NCI-H2107 treated with DMSO at 0.1 percent for 48 hours (cell line): ENCODE data around the gene TRAPPC1.

Experiments used
- DNase-seq: peaks from one replicate; lab custom pipeline; 2025; ENCODE audit not compliant: unreplicated experiment; lab: John Stamatoyannopoulos, UW

Gene TRAPPC1

DNA sequence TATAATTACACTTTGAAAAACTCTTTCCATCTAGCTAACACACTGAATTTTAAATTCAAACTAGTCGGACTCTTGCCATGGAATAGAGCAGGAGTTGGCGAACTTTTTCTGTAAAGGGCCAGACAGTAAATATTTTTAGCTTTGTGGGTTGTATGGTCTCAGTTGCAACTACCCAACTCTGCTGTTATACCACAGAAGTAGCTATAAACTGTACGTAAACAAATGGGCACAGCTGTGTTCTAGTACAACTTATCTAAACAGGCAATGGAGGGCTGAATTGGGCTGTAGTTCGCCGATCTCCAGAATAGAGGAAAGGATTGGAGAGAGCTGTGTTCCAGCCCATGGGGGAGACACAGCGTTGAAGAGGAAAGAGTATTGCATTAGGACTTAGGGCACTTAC, 9.0 kb upstream of the TRAPPC1 start:
- DNase-seq: no peak

DNA sequence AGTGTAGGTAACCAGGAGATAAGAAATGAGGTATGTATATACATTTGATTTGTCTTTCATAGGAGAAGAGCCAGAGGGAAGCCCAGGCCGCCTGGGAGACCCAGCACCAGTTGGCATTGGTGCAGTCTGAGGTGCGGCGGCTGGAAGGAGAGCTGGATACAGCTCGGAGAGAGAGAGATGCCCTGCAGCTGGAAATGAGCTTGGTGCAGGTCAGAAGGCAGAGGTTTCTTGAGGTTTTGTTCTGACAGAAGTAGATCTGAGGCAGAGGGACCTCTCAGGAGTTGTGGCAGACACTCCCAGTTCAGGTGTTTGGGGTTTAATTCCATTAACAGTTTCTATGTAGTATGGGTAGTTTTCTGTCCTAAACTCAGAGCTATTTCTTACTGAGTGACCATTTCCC, 8.3 kb upstream of the TRAPPC1 start:
- no peak for DNase-seq

DNA sequence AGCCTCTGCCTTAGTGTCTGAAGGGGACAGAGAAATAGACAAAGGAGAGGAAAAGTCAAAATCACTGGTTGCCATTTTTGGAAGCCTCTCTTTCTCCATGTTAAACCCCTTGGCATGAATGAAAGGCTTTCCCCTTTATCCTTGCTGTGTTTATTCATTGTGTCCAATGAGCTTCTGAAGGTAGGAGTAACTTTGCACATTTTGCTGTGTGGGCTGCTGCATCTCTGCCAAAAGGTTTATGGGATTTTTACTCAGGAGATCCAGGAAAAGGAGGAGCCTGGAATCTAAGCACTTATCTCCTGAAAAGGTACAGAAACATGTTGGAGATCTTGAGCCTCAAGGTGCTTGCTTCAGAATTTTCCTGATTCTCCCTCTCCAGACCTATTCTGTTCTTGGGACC, 4.1 kb upstream of the TRAPPC1 start:
- DNase-seq: no peak

DNA sequence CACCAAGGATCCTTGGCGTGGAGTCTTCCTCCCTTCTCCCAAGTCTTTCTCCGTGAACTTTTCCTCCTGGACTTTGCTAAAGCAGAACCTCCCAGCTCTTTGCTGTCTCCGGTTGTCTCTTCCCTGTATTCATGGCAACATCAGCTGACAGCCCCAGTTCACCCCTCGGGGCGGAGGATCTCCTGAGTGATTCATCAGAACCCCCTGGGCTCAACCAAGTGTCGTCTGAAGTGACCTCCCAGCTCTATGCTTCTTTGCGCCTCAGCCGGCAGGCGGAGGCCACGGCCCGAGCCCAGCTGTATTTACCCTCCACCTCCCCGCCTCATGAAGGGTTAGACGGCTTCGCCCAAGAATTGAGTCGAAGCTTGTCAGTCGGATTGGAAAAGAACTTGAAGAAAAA, 1.2 kb upstream of the TRAPPC1 start:
- DNase-seq: no peak

DNA sequence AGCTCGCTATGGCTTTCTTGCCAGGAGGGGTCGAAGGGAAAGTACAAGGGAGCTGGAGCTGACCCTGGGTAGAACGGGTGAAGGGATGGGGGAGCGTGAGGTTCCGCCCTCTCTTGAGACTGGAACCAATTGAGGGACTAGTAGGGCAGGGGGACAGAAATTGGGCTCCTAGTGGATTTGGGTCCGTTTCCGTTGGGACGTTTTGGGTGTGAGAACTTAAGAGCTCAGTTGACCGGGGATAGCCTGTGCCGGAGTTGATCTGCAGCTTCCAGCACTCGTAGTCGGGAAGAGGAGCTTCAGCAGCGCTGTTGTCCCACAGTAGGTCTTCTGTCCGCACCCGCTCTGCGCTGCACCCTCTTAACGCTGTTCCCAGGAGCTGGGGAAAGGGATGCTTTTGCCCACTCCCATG, 741 bp upstream of the TRAPPC1 start:
- DNase-seq: no peak

DNA sequence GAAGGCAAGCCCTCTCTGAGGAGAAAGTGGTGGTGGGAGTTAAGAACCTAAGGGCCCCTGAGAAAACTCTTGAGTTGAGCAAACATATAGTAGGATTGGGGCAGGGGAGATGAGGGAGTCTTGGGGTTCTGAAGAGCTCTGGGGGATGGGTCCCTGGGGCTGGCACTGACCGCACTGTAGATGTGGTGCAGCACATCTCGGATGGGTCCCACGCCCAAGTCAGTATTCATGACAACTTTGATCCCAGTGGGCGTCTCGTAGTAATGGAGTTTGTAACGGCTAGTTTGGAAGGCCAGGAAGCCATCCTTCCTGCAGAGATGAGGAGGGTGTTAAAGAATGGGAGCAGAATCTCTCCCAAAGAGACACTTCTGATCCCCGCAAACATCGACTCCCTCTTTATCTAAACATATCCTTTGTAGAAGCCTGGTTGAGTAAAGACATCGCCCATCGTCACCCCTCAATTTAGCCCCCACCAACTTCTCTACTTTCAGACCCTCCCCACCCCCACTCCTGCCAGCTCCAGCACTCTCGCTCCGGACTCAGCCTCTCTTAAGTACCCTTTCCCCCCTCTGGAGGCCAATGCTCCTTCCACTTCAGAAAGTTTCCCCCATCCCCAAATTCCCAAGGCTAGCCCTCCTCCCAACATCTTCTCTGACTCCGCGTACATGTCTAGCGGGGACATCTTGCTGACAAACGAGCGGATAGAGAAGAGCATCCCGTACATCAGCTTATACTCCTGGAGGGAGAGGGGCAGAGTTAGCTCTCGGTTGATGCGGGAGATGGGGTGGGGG, 710 bp downstream of the TRAPPC1 start:
- DNase-seq: no peak

DNA sequence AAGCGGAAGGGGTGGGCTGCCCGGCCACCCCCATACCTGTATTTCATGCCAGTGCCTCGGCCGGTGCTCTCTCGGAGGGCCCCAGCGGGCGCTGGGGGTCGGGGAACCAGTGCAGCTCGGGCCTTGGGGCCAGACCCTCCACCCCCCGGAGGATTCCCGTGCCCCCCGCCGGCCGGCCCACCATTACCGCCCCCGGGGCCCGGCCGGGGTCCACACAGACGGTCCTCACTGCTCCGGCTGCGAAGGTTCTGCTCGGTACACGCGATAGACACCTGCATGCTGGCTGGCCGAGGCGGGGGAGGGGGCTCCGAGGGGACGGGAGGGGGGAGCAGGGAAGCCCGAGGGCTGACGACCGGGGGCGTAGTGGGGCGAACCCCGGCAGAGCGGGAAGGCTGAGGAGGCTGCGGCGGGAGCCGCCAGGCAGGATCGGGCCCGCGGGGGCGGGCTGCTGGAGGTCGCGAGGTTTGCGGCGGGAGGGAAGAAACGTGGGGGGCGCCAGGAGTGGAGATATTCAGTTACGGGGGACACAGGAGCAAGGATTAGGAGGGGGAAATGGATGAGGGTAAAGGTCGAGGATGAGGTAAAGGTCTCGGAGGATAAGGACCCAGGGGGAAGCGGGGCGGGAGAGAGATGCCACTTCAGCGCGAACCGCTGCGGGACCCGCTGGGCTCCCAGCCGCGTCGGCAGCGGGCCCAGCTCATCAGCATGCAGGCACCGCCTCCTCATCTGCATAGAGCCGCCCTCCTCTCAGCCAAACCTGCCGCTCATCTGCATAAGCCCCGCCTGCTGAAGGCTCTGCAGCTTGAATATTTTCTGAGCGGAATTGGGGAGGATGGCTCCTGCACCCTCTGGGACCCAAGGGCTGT, 2.4 kb downstream of the TRAPPC1 start, which contains the start of gene KCNAB3:
KCNAB3 (minus strand) TSS at position 699 of the 866 bp plus-strand sequence; CDS start at position 278, 421 bp downstream.
- DNase-seq: no peak

DNA sequence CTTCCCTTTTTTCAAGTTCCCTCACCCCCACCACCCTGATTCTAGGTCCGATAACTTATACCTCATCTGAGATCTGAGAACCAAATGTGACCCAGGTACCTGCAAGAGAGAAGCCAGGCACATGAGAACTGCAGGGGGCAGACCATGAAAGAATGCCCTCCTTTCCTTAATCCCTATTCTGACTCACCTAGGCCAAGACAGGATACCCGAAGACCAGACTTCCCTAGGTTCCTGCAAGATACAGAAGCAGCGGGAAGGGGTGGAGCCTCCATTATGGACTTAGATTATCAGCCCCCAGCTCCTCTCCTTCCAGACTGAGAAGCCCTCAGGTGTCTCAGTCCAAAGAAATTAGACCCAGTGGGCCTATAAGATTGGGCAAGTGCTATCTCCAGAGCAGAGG, 4.2 kb downstream of the TRAPPC1 start:
- DNase-seq: no peak

DNA sequence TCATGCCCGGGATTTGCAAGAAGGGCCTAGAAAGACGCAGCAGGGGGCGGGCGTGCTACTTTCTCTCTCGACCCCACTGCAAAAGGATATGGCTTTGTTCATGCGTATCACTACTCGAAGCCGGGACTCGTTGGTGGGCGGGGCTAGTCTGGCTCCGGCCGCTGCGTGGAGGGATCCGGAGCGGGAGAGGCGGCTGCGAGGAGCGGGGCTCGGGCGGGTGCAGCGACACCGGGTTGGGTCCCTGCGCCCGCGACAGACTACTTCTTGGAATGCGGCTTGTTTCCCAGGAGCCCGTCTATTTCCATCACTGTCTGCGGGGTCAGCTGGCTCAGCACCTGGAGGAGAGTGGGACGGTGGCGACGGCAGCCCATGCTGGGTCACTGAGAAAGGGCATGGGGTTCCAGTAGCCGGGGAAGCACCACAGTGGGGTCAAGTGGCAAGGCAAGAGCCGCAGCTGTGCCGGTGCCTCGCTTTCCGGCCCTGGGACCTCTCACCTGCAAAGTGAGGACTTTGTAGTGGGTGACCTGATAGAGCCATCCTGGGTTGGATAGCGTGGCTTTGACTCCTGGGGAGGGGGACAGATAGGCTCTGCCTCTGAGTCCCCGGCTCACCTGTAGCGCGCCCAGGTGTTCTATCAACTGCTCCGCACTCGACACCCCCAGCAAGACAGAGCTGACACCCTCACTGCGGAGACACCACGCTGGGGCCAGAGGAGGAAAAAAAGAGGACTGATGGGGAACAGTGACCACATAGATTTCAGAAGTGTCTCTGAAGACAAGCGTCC, 8.7 kb downstream of the TRAPPC1 start:
- DNase-seq: no peak

DNA sequence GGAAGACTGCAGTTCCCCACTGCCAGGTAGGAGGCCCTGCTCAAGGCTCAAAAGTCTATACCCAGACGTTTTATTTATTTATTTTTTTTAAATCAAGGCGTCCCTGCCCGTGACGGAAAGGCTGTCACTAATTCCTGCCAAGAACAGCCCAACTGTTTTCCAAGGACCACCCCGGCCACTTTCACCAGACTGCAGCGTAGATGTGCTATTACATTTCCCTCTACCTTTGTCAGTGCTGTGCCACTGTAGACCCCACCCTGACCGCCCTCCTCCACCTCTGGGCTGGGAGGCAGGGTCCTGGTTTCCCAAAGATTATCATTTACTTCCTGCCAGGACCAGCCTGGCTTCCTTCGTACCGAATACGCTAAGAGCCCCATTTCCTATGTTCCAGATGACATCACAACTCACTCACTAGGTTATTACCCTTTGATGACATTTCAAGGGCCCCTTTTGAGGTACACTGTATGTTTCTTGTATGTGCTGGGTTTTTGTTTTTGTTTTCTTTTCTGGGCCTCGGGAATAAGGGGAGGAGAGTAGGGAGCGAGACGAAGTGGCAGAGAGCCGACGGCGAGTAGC, 9.4 kb downstream of the TRAPPC1 start:
- no peak for DNase-seq

DNA sequence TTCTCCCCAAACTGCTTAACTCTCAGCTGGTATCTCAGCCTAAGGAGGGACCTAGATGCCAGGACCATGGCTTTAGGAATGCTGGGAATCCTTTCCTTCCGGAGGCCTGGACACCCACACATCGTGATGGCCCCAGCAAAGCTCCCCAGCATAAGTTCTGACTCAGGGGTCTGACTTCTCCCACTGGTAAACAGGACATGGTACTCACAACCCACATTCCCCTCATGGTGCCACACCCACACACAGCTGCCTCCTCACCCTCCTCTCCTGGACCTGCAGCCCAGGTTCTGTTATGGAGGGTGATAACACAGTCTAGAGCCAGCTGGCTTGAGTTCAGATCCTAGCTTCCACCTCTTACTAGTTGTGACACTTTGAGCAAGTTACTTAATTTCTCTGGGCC, 14.9 kb downstream of the TRAPPC1 start:
- no peak for DNase-seq

DNA sequence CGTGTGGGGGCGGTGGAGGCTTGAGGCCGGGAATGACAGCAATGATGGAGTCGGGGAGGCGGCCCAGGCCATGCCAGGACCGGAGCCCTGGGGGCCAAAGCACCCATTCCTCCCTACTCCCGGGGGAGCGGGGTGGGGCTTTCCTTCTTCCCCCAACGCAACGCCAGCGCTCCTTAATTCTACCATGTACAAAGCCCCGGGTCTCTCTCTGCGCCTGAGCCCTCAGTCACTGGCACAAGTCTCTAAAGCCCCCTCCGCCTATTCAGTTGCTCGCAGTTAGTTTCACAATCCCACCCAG, 15.4 kb downstream of the TRAPPC1 start:
- DNase-seq: no peak

DNA sequence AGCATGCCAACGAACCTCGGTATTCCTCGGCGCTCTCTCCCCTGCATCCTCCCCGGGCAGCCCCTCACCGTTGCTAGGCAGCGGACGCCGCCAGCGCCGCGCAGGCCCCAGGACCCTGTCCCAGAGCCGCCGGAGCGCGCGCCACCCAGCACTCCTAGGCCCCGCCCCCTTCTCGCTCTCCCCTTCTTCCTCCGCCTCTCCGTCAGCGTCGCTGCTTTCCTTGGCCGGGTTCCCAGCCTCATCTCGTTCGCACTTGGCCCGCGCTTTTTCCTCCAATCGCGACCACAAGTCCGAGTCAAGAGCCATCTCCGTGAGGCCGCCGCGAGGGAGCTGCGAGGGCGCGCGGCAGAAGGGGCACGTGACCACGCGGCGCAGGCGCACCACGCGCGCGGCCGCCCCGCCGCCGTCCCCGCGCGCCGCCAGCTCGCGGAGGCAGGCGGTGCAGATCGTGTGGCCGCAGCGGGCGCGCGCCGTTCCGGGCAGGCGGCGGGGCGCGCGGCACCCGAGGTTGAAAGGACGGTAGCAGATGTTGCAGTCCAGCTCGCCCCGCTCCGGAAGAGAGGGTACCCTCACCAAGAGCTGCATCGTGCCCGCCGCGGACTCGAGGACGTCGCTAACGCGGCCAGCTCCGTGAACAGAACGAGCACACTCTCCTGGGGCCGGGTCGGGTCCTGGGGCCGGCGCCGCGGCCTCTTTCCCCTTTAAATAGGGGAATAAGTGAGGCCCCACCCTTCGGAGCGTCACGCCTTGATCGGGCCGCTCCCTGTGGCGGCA, 15.9 kb downstream of the TRAPPC1 start, which contains the start of gene RNF227:
RNF227 (minus strand) TSS at position 679 of the 774 bp plus-strand sequence; CDS start at position 585, 94 bp downstream.
- DNase-seq: peak; percentile 87

DNA sequence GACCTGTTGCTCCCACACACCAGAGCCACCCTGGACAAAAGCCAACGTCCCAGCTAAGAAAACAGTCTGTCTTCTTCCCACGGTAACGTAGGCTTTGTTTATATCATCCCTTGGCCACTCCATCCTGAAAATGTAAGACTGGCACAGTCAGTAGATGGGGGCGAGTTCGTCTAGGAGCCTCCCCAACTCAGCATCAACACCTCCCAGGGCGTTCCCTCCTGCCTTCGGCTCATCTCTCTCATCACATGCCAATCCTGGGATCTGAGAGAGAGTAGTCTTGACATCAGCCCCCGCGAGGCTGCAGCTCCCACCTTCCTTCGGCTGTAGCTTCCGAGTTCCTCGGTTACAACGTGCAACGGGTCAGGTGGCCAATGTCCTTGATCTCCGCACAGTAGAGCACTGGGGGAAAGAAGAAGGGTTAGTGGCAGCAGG, 16.6 kb downstream of the TRAPPC1 start:
- no peak for DNase-seq

DNA sequence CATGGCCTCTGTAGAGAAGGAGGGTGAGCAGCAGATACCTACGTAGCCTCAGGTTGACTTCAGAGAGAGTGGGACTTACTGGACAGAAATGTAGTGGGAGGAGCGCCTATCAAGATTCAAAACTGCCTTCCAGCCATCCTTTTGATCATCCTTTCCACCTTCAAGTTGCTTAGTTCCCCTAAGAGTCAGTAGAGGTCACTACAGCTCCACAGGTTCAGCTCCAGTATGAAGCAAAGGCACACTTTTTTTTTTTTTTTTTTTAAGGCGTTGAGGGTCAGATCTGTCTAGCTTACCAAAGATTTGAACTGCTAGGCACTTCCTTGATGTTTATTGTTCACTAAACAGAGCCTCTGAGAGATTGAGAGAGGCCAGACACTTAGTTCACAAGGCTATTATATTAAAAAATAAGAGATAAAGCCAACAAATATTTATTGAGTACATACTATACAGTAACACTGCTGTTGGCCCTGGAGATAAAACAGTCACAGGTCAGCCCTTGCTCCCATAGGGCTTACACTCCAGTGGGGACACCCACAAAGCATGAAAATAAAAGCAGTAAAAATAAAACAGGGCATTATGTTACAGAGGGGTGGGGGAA, 18.7 kb downstream of the TRAPPC1 start:
- DNase-seq: peak; percentile 16

DNA sequence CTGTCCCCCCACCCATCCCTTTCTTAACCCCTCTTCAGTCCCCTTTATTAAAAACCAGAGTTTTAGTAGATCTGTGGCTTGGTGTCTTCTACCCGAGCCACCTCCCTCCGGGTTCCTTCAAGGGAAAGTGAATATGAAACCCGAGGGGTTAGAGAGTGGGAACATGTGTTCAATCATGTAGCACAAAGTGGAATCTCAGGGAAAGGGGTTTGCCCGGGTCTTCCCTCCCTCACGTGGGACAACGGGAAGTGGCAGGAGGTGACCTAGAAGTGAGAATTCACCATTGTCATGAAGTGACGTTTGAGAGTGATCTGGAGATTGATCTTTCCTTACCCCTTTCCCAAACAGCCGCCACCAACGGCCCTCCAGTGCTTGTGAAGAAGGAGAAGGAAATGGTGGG, 20.6 kb downstream of the TRAPPC1 start:
- no peak for DNase-seq

DNA sequence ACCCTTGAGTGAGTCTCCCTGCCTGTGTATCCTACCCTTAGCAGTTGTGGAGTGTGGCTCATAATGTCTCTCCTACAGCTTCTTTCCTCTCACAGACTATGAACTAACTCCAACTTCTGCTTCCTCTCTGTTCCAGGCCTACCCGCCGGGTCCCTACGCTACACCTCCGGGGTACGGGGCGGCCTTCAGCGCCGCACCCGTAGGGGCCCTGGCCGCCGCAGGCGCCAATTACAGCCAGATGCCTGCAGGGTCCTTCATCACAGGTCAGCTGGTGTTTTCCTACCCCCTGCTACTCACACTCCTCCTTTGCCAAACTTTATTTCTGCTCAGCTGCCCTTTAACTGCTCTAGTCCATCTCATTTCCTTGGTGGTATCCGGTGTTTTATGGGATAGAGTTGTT, 21.0 kb downstream of the TRAPPC1 start:
- no peak for DNase-seq

DNA sequence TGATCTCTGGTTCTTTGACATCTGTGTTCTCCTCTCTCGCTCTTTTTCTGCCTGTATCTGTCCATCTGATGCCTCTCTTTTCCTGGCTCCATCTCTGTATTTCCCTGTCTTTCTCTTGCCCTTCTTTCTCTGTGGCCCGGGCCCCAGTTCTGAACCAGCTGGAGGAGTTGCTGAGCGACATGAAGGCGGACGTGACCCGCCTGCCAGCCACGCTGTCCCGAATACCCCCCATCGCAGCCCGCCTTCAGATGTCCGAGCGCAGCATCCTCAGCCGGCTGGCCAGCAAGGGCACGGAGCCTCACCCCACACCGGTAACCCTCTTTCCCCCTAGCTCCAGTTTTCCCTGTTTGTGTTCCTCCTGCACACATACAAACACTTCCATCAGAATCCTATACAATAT, 21.5 kb downstream of the TRAPPC1 start:
- no peak for DNase-seq

DNA sequence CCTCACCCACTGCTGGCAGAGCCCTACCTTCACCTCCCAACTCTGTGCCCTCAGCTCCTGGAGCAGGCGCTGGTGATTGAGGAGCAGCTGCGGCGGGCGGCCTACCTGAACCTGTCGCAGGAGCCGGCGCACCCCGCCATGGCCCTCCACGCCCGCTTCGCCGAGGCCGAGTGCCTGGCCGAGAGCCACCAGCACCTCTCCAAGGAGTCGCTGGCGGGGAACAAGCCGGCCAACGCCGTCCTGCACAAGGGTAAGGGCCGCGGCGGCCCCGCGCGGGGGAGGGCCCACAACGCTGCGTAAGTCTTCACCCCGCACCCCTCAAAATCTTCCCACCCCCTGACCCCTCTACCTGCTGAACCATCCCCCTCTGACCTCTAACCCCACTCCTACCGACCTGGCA, 22.7 kb downstream of the TRAPPC1 start:
- DNase-seq: no peak
